K562 treated with DMSO at 1 percent for 12 hours (cell line): ENCODE data around the gene SERTM1. TPM values are rescaled to one million over a fixed set of nuclear protein-coding genes. Genes with fewer than 3 reads are reported as not detected.

Experiments used
- total RNA-seq: library from RNA; unstranded; fragments of 300-600 nt; gene quantifications from 2 replicates; pipeline ENCODE4 v1.2.3, GENCODE V29; 2022; ENCODE audit not compliant: insufficient read depth

Gene SERTM1
- not detected in 2 replicates for total RNA-seq

DNA sequence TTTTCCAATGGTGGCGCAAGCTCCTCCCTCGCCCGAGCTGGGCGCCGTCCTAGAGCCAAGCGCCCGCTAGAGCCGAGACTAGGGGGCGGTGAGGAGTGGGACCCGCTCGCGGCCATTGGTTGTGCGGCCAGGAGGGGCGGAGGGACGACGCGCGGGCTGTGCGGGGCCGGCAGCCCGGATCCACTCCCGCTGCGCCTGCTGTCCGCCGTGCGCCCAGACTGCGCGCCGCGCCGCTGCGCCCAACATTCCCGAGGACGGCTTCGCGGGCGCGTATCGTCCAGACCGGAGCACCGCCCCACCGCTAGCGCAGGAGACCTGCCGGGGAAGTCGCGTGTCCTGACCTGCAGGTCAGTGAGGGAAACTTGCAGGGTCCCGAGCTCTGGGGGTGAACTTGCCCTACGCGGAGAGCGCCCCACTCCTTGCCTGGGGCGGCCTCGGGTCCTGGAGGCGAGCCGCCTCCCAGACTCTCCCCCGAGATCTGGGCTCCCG is at the start of gene SERTM1:
TSS of gene SERTM1 (plus strand) at position 183 of the 489 bp plus-strand sequence. CDS start 21,059 bp downstream, outside the sequence.

Other genes starting within 250 kb of the SERTM1 start
- gene CCNA1, start 241.5 kb upstream of the SERTM1 start, total RNA-seq: not detected in 2 replicates
- gene RFXAP, start 145.2 kb downstream of the SERTM1 start, total RNA-seq: 4.3 and 8.1 TPM in 2 replicates
- 0.31 TPM in 1 of 2 replicates, not detected in the other for gene SMAD9, start 246.2 kb downstream of the SERTM1 start, total RNA-seq